HCT116 (cell line): ENCODE results near the gene VIPR1.

Experiments used
- CBX3 ChIP-seq: IDR thresholded peaks from 2 replicates; pipeline ENCODE4 v1.6.1; 2012; ENCODE audit warnings: low read depth
- CTCF ChIP-seq, 3 experiments: fragments of 200-600 bp in 1 of 3; sonication (generic) in 1 of 3; IDR thresholded peaks in 2 of 3; conservative IDR thresholded peaks in 1 of 3; 2 replicates each; pipeline ENCODE4 v1.5.1; 2012 to 2017; ENCODE audit warnings: low read depth in 2 of 3, low read length in 2 of 3, antibody characterized with exemption in 1 of 3, borderline replicate concordance in 1 of 3, control low read depth in 1 of 3, mild to moderate bottlenecking in 1 of 3, mixed read lengths in 1 of 3, mixed run types in 1 of 3, moderate library complexity in 1 of 3; ENCODE audit not compliant: insufficient read depth in 1 of 3
- EGR1 ChIP-seq: IDR thresholded peaks from 2 replicates; pipeline ENCODE4 v1.6.1; 2012; ENCODE audit warnings: low read depth
- EZH2 ChIP-seq: fragments of 200-600 bp; sonication (generic); IDR thresholded peaks from 2 replicates; pipeline ENCODE4 v1.6.1; 2017; ENCODE audit warnings: antibody characterized with exemption, mixed run types
- FOSL1 ChIP-seq: IDR thresholded peaks from 2 replicates; pipeline ENCODE4 v1.6.1; 2012; ENCODE audit warnings: low read depth
- POLR2A ChIP-seq: IDR thresholded peaks from 2 replicates; pipeline ENCODE4 v1.7.0; 2011; ENCODE audit warnings: borderline replicate concordance; ENCODE audit not compliant: insufficient read depth, insufficient read length; ENCODE audit errors: extremely low read depth
- POLR2AphosphoS5 ChIP-seq: IDR thresholded peaks from 2 replicates; pipeline ENCODE4 v1.6.1; 2011; ENCODE audit warnings: mild to moderate bottlenecking, low read depth, low read length, moderate library complexity
- YY1 ChIP-seq: IDR thresholded peaks from 2 replicates; pipeline ENCODE4 v1.6.1; 2011; ENCODE audit warnings: low read length, low read depth, moderate library complexity, mild to moderate bottlenecking; ENCODE audit not compliant: insufficient replicate concordance; ENCODE audit errors: extremely low read depth
- ZNF274 ChIP-seq: fragments of 200-500 bp; sonication (Bioruptor generic); IDR thresholded peaks from 2 replicates; pipeline ENCODE4 v1.6.1; 2014; ENCODE audit warnings: mild to moderate bottlenecking, low read depth, low read length, inconsistent platforms
- TF ChIP-seq, protein P1 (sequence below): IDR thresholded peaks from 2 replicates; pipeline ENCODE4 v1.6.1; 2012; ENCODE audit warnings: low read depth

DNA sequence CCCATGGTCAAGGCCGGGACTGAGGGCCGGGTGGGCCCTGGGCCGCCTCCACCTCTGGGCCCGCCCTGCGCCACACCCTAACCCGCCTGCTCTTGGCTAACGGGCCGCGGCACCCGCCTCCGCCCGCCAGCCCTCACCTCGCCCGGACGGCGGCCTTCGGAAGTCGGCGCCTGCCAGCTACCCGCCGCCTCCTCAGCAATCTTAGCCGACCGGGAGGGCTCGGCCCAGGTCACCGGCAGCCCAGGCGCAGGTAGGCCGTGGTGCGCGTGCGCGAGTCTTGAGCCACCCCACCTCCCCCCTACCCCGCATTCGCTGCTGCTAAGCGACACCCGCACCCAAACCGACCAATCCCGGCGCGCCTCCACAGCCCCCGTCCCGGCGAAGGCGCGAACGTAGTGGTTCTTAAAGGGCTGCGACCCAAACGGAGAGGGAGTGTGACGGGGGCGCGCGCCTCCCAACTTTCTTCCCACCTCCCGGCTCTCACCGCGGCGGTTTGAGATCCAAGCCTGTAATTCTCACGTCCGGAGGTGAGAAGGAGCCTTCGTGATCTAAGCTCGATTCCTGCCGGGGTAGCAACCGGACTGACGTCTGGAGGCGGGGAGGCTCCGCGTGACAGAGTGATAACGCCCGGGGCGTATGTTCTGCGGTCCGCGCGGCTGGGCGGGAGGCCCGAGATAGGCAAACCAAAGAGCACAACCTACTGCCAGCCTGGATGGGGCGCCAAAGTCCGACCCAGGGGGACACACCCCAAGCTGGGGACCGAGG, 79.4 kb downstream of the VIPR1 start, which contains the start of gene SEC22C:
- no peak for TF ChIP-seq ZNF274
- TF ChIP-seq CTCF (IDR thresholded peaks at IDR 0.05 in 2 of 3, conservative IDR thresholded peaks at IDR 0.05 in 1 of 3; ENCODE audit: borderline replicate concordance in 1 of 3, insufficient read depth in 1 of 3, low read depth in 2 of 3, low read length in 2 of 3), result peak in 1 of 3 experiments; percentile 26; a peak in 1 of 6 replicates
- peak; percentile 48; the same call in 1 of the 2 replicates for TF ChIP-seq EGR1
- TF ChIP-seq FOSL1, result no peak
- TF ChIP-seq POLR2AphosphoS5, result peak; percentile 77; the same call in 1 of the 2 replicates
- no peak for TF ChIP-seq CBX3
- TF ChIP-seq, protein P1, sequence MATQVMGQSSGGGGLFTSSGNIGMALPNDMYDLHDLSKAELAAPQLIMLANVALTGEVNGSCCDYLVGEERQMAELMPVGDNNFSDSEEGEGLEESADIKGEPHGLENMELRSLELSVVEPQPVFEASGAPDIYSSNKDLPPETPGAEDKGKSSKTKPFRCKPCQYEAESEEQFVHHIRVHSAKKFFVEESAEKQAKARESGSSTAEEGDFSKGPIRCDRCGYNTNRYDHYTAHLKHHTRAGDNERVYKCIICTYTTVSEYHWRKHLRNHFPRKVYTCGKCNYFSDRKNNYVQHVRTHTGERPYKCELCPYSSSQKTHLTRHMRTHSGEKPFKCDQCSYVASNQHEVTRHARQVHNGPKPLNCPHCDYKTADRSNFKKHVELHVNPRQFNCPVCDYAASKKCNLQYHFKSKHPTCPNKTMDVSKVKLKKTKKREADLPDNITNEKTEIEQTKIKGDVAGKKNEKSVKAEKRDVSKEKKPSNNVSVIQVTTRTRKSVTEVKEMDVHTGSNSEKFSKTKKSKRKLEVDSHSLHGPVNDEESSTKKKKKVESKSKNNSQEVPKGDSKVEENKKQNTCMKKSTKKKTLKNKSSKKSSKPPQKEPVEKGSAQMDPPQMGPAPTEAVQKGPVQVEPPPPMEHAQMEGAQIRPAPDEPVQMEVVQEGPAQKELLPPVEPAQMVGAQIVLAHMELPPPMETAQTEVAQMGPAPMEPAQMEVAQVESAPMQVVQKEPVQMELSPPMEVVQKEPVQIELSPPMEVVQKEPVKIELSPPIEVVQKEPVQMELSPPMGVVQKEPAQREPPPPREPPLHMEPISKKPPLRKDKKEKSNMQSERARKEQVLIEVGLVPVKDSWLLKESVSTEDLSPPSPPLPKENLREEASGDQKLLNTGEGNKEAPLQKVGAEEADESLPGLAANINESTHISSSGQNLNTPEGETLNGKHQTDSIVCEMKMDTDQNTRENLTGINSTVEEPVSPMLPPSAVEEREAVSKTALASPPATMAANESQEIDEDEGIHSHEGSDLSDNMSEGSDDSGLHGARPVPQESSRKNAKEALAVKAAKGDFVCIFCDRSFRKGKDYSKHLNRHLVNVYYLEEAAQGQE, result no peak
- no peak for TF ChIP-seq EZH2
- TF ChIP-seq POLR2A, result peak; percentile 51
- peak; percentile 55 for TF ChIP-seq YY1
